T-cell (primary cell): ENCODE measurements around the gene FPR1. TPM values are rescaled to one million over a fixed set of nuclear protein-coding genes. Genes with fewer than 3 reads are reported as not detected.

Experiments
- ATAC-seq, 4 experiments: fragments of 200-7000 bp in 3 of 4; fragments of 150-1000 bp in 1 of 4; cut with Tn5 transposase; replicated peaks in 1 of 4; 1 replicate in 3 of 4; 2 replicates in 1 of 4; pipeline ENCODE4 v1.10.0; 2021; ENCODE audit warnings: moderate library complexity in 3 of 4, mild to moderate bottlenecking in 2 of 4, moderate number of reproducible peaks in 1 of 4
- CTCF ChIA-PET, 2 donors: fragments of 300-600 bp; sonication (Branson Sonifier 250); formaldehyde crosslinking; loops; one replicate each; lab custom pipeline; 2022; ENCODE audit warnings: antibody characterized with exemption in 2 of 2; lab: Charles Lee
- POLR2A ChIA-PET, 2 donors: fragments of 300-600 bp; sonication (Branson Sonifier 250); formaldehyde crosslinking; loops; one replicate each; lab custom pipeline; 2022; ENCODE audit warnings: antibody characterized with exemption in 2 of 2; lab: Charles Lee
- DNase-seq, 35 experiments: peaks; one replicate each; pipeline versions ENCODE4 v3.0.0 to v3.0.0-alpha.2; 2013 to 2023
- H3K27ac ChIP-seq: one replicate; pipeline ENCODE4 v1.5.1; 2013; ENCODE audit warnings: low read length
- H3K27me3 ChIP-seq, 2 experiments: replicated peaks in 1 of 2; 1 replicate in 1 of 2; 2 replicates in 1 of 2; pipeline versions ENCODE4 v1.6.1 to v1.7.0; 2013; ENCODE audit warnings: low read length in 1 of 2, mixed read lengths in 1 of 2; ENCODE audit not compliant: control insufficient read depth in 2 of 2, insufficient read depth in 2 of 2; ENCODE audit errors: extremely low read depth in 1 of 2
- H3K36me3 ChIP-seq, 2 donors: 1 replicate in 1 of 2; 2 replicates in 1 of 2; pipeline versions ENCODE4 v1.6.1 to v1.7.0; 2013; ENCODE audit warnings: low read length in 1 of 2; ENCODE audit not compliant: control insufficient read depth in 2 of 2, insufficient read depth in 1 of 2; ENCODE audit errors: extremely low read depth in 1 of 2
- H3K4me1 ChIP-seq, 2 experiments: 1 replicate in 1 of 2; 2 replicates in 1 of 2; pipeline versions ENCODE4 v1.6.1 to v1.7.0; 2013; ENCODE audit warnings: low read length in 2 of 2, mixed read lengths in 1 of 2; ENCODE audit not compliant: insufficient read depth in 2 of 2, control insufficient read depth in 1 of 2; ENCODE audit errors: extremely low read depth in 1 of 2
- H3K4me3 ChIP-seq, 2 donors: 1 replicate in 1 of 2; 2 replicates in 1 of 2; pipeline versions ENCODE4 v1.5.1 to v1.7.0; 2013; ENCODE audit warnings: mild to moderate bottlenecking in 2 of 2, low read length in 1 of 2, moderate library complexity in 1 of 2; ENCODE audit not compliant: control insufficient read depth in 1 of 2; ENCODE audit errors: extremely low read depth in 1 of 2
- H3K9me3 ChIP-seq: 2 replicates; pipeline ENCODE4 v1.7.0; 2013
- H3K27ac Mint-ChIP-seq, 2 donors: one replicate each; pipeline ENCODE4 v1.8.0; 2020 to 2021; ENCODE audit warnings: mild to moderate bottlenecking in 2 of 2, mixed read lengths in 2 of 2
- H3K27me3 Mint-ChIP-seq, 2 donors: one replicate each; pipeline ENCODE4 v1.8.0; 2021 to 2022; ENCODE audit warnings: mixed read lengths in 2 of 2
- H3K36me3 Mint-ChIP-seq: one replicate; pipeline ENCODE4 v1.8.0; 2021; ENCODE audit warnings: mixed read lengths
- H3K4me1 Mint-ChIP-seq, 3 donors: one replicate each; pipeline ENCODE4 v1.8.0; 2020 to 2022; ENCODE audit warnings: mixed read lengths in 3 of 3, mild to moderate bottlenecking in 1 of 3
- H3K4me3 Mint-ChIP-seq, 3 donors: one replicate each; pipeline ENCODE4 v1.8.0; 2020 to 2022; ENCODE audit warnings: mild to moderate bottlenecking in 3 of 3, mixed read lengths in 3 of 3, moderate library complexity in 3 of 3
- H3K9me3 Mint-ChIP-seq, 3 donors: one replicate each; pipeline ENCODE4 v1.8.0; 2020 to 2022; ENCODE audit warnings: mixed read lengths in 3 of 3
- WGBS: methylation state at CpG from one replicate; pipeline ENCODE4 v1.1.5; 2013; ENCODE audit warnings: missing lambda C conversion rate; ENCODE audit not compliant: insufficient coverage; 5-methylcytosine and 5-hydroxymethylcytosine counted together
- total RNA-seq, 35 experiments: library from RNA in 6 of 35; stranded (reverse) in 6 of 35; fragments of 120-200 nt in 1 of 35; gene quantifications; one replicate each; pipeline versions ENCODE4 v1.2.1 to v1.2.4 and lab custom pipeline; 2013 to 2026

The FPR1 gene
- total RNA-seq, 5 donors from 2014 or later (not counting 1 experiment from before 2014, with no cell fraction given) = 0.13 to 0.19 TPM; not detected in 3

- Mint-ChIP-seq H3K36me3 (peaks cover 16% of the 10 kb centered on the region), H3K27ac (peak overlapping the region; percentile 6 to 78), H3K27me3 (peaks cover 0 to 7% of the 10 kb centered on the region in 2 donors), H3K9me3 (no peaks in the 10 kb centered on the region), H3K4me1 (peaks cover 32 to 54% (median 39%) of the 10 kb centered on the region in 3 donors), H3K4me3 (peak overlapping the region; percentile 85 to 89 (median 87))
- Histone ChIP-seq H3K27me3 (peaks cover 0 to 19% of the 10 kb centered on the region in 2 experiments), H3K9me3 (no peaks in the 10 kb centered on the region), H3K27ac (no peak overlapping the region), H3K4me3 (no peak overlapping the region), H3K4me1 (peaks cover 6 to 33% of the 10 kb centered on the region in 2 experiments), H3K36me3 (peaks cover 0 to 8% of the 10 kb centered on the region in 2 donors)
- ChIA-PET POLR2A (interaction anchor here in 1 of 2 donors (0.7 kb wide), 1 partner anchor 30 kb away, joined by 3 read pairs; no protein-coding TSS in a partner anchor), CTCF (no interaction called here)
- DNase-seq (no peak), ATAC-seq (no peak)
- WGBS = 100% methylated on average over 3 of the region's 4 CpGs
Observed at GRCh38 chr19:51706296-51706695, 45.4 kb downstream of the FPR1 start.

GRCh38 chr19:51704626-51705025 lies 47.1 kb downstream of the FPR1 start:
- Mint-ChIP-seq H3K4me1 (peaks cover 32 to 54% (median 39%) of the 10 kb centered on the region in 3 donors), H3K36me3 (peaks cover 16% of the 10 kb centered on the region), H3K27ac (peak overlapping the region; percentile 88 to 95), H3K4me3 (peak overlapping the region; percentile 85 to 89 (median 87)), H3K27me3 (peaks cover 0 to 2% of the 10 kb centered on the region in 2 donors), H3K9me3 (no peaks in the 10 kb centered on the region)
- 65% methylated on average over 4 of the region's 4 CpGs for WGBS
- CTCF ChIA-PET = interaction anchor here in 1 of 2 donors (1.8 kb wide), 1 partner anchor 28 kb away, joined by 4 read pairs; no protein-coding TSS in a partner anchor
- H3K27ac ChIP-seq = peak overlapping the region; percentile 82
- no peaks in the 10 kb centered on the region for H3K9me3 ChIP-seq
- peak overlapping the region; percentile 78 to 90 for H3K4me3 ChIP-seq
- ATAC-seq = no peak
- DNase-seq = no peak
- peaks cover 0 to 18% of the 10 kb centered on the region in 2 experiments for H3K27me3 ChIP-seq
- peaks cover 6 to 33% of the 10 kb centered on the region in 2 experiments for H3K4me1 ChIP-seq
- peaks cover 0 to 8% of the 10 kb centered on the region in 2 donors for H3K36me3 ChIP-seq
- POLR2A ChIA-PET = no interaction called here

- CTCF ChIA-PET = interaction anchor here in 1 of 2 donors (0.8 to 1.8 kb wide), 3 partner anchors 9 to 47 kb away, joined by 4 to 8 read pairs (median 4); no protein-coding TSS in a partner anchor
- peaks cover 32 to 54% (median 39%) of the 10 kb centered on the region in 3 donors for H3K4me1 Mint-ChIP-seq
Observed at GRCh38 chr19:51703575-51704515, 47.8 kb downstream of the FPR1 start.

GRCh38 chr19:51702825-51703574 lies 48.7 kb downstream of the FPR1 start:
- Mint-ChIP-seq H3K4me1 (peaks cover 32 to 50% (median 36%) of the 10 kb centered on the region in 3 donors), H3K4me3 (peak overlapping the region; percentile 85 to 89 (median 87)), H3K27ac (peak overlapping the region; percentile 61 to 77), H3K36me3 (peaks cover 16% of the 10 kb centered on the region), H3K27me3 (peaks cover 0 to 2% of the 10 kb centered on the region in 2 donors), H3K9me3 (no peaks in the 10 kb centered on the region)
- Histone ChIP-seq H3K4me1 (peaks cover 6 to 33% of the 10 kb centered on the region in 2 experiments), H3K27ac (no peak overlapping the region), H3K4me3 (peak overlapping the region; percentile 78 to 90), H3K27me3 (peaks cover 0 to 16% of the 10 kb centered on the region in 2 experiments), H3K36me3 (peaks cover 0 to 8% of the 10 kb centered on the region in 2 donors), H3K9me3 (no peaks in the 10 kb centered on the region)
- ChIA-PET CTCF (interaction anchor here in 1 of 2 donors (0.8 to 1.8 kb wide), 3 partner anchors 8 to 46 kb away, joined by 4 to 8 read pairs (median 4); no protein-coding TSS in a partner anchor), POLR2A (no interaction called here)
- 18% methylated on average over 42 of the region's 46 CpGs for WGBS
- peak in 5 of 35 experiments; percentile 9 to 30 (median 15) for DNase-seq
- no peak for ATAC-seq

More at GRCh38 chr19:51703575-51704515, 47.8 kb downstream of the FPR1 start:
- ATAC-seq (peak; percentile 92 to 95 (median 94)), DNase-seq (peak; percentile 91 to 98 (median 96))
- Histone ChIP-seq H3K27me3 (peaks cover 0 to 16% of the 10 kb centered on the region in 2 experiments), H3K9me3 (no peaks in the 10 kb centered on the region), H3K4me1 (peaks cover 6 to 33% of the 10 kb centered on the region in 2 experiments), H3K36me3 (peaks cover 0 to 8% of the 10 kb centered on the region in 2 donors), H3K4me3 (peak overlapping the region; percentile 78 to 90), H3K27ac (peak overlapping the region; percentile 82)
- POLR2A ChIA-PET = interaction anchor here in 1 of 2 donors (0.5 kb wide), 1 partner anchor 1065 kb away, joined by 4 read pairs; no protein-coding TSS in a partner anchor
- under 1% methylated on average over 69 of the region's 74 CpGs for whole genome bisulfite sequencing
- peak overlapping the region; percentile 85 to 89 (median 87) for H3K4me3 Mint-ChIP-seq
- peak overlapping the region; percentile 88 to 95 for H3K27ac Mint-ChIP-seq
- peaks cover 0 to 2% of the 10 kb centered on the region in 2 donors for H3K27me3 Mint-ChIP-seq
- H3K36me3 Mint-ChIP-seq = peaks cover 16% of the 10 kb centered on the region
- H3K9me3 Mint-ChIP-seq = no peaks in the 10 kb centered on the region

GRCh38 chr19:51702103-51702824 lies 49.4 kb downstream of the FPR1 start:
- Mint-ChIP-seq H3K36me3 (peaks cover 15% of the 10 kb centered on the region), H3K9me3 (no peaks in the 10 kb centered on the region), H3K27me3 (peaks cover 0 to 2% of the 10 kb centered on the region in 2 donors), H3K4me3 (peak overlapping the region; percentile 85 to 89 (median 87)), H3K4me1 (peaks cover 32 to 44% (median 36%) of the 10 kb centered on the region in 3 donors), H3K27ac (no peak overlapping the region)
- Histone ChIP-seq H3K4me1 (peaks cover 6 to 33% of the 10 kb centered on the region in 2 experiments), H3K9me3 (no peaks in the 10 kb centered on the region), H3K4me3 (peak overlapping the region in 1 of 2 donors; percentile 78), H3K27ac (no peak overlapping the region), H3K36me3 (peaks cover 0 to 8% of the 10 kb centered on the region in 2 donors), H3K27me3 (peaks cover 0 to 16% of the 10 kb centered on the region in 2 experiments)
- WGBS = 58% methylated on average over 14 of the region's 27 CpGs
- POLR2A ChIA-PET = no interaction called here
- DNase-seq = peak in 29 of 35 experiments; percentile 10 to 59 (median 36)
- no peak for ATAC-seq
- CTCF ChIA-PET = no interaction called here
